T-cell (primary cell): ENCODE data around the gene BICC1. TPM values are rescaled to one million over a fixed set of nuclear protein-coding genes. Genes with fewer than 3 reads are reported as not detected.

ENCODE experiments used
- ATAC-seq, 4 experiments: fragments of 200-7000 bp in 3 of 4; fragments of 150-1000 bp in 1 of 4; cut with Tn5 transposase; replicated peaks in 1 of 4; 1 replicate in 3 of 4; 2 replicates in 1 of 4; pipeline ENCODE4 v1.10.0; 2021; ENCODE audit warnings: moderate library complexity in 3 of 4, mild to moderate bottlenecking in 2 of 4, moderate number of reproducible peaks in 1 of 4
- CTCF ChIA-PET, 2 donors: fragments of 300-600 bp; sonication (Branson Sonifier 250); formaldehyde crosslinking; loops; one replicate each; lab custom pipeline; 2022; ENCODE audit warnings: antibody characterized with exemption in 2 of 2; lab: Charles Lee
- POLR2A ChIA-PET, 2 donors: fragments of 300-600 bp; sonication (Branson Sonifier 250); formaldehyde crosslinking; loops; one replicate each; lab custom pipeline; 2022; ENCODE audit warnings: antibody characterized with exemption in 2 of 2; lab: Charles Lee
- DNase-seq, 35 experiments: peaks; one replicate each; pipeline versions ENCODE4 v3.0.0 to v3.0.0-alpha.2; 2013 to 2023
- H3K27ac ChIP-seq: one replicate; pipeline ENCODE4 v1.5.1; 2013; ENCODE audit warnings: low read length
- H3K27me3 ChIP-seq, 2 experiments: replicated peaks in 1 of 2; 1 replicate in 1 of 2; 2 replicates in 1 of 2; pipeline versions ENCODE4 v1.6.1 to v1.7.0; 2013; ENCODE audit warnings: low read length in 1 of 2, mixed read lengths in 1 of 2; ENCODE audit not compliant: control insufficient read depth in 2 of 2, insufficient read depth in 2 of 2; ENCODE audit errors: extremely low read depth in 1 of 2
- H3K36me3 ChIP-seq, 2 donors: 1 replicate in 1 of 2; 2 replicates in 1 of 2; pipeline versions ENCODE4 v1.6.1 to v1.7.0; 2013; ENCODE audit warnings: low read length in 1 of 2; ENCODE audit not compliant: control insufficient read depth in 2 of 2, insufficient read depth in 1 of 2; ENCODE audit errors: extremely low read depth in 1 of 2
- H3K4me1 ChIP-seq, 2 experiments: 1 replicate in 1 of 2; 2 replicates in 1 of 2; pipeline versions ENCODE4 v1.6.1 to v1.7.0; 2013; ENCODE audit warnings: low read length in 2 of 2, mixed read lengths in 1 of 2; ENCODE audit not compliant: insufficient read depth in 2 of 2, control insufficient read depth in 1 of 2; ENCODE audit errors: extremely low read depth in 1 of 2
- H3K4me3 ChIP-seq, 2 donors: 1 replicate in 1 of 2; 2 replicates in 1 of 2; pipeline versions ENCODE4 v1.5.1 to v1.7.0; 2013; ENCODE audit warnings: mild to moderate bottlenecking in 2 of 2, low read length in 1 of 2, moderate library complexity in 1 of 2; ENCODE audit not compliant: control insufficient read depth in 1 of 2; ENCODE audit errors: extremely low read depth in 1 of 2
- H3K9me3 ChIP-seq: 2 replicates; pipeline ENCODE4 v1.7.0; 2013
- H3K27ac Mint-ChIP-seq, 2 donors: one replicate each; pipeline ENCODE4 v1.8.0; 2020 to 2021; ENCODE audit warnings: mild to moderate bottlenecking in 2 of 2, mixed read lengths in 2 of 2
- H3K27me3 Mint-ChIP-seq, 2 donors: one replicate each; pipeline ENCODE4 v1.8.0; 2021 to 2022; ENCODE audit warnings: mixed read lengths in 2 of 2
- H3K36me3 Mint-ChIP-seq: one replicate; pipeline ENCODE4 v1.8.0; 2021; ENCODE audit warnings: mixed read lengths
- H3K4me1 Mint-ChIP-seq, 3 donors: one replicate each; pipeline ENCODE4 v1.8.0; 2020 to 2022; ENCODE audit warnings: mixed read lengths in 3 of 3, mild to moderate bottlenecking in 1 of 3
- H3K4me3 Mint-ChIP-seq, 3 donors: one replicate each; pipeline ENCODE4 v1.8.0; 2020 to 2022; ENCODE audit warnings: mild to moderate bottlenecking in 3 of 3, mixed read lengths in 3 of 3, moderate library complexity in 3 of 3
- H3K9me3 Mint-ChIP-seq, 3 donors: one replicate each; pipeline ENCODE4 v1.8.0; 2020 to 2022; ENCODE audit warnings: mixed read lengths in 3 of 3
- WGBS: methylation state at CpG from one replicate; pipeline ENCODE4 v1.1.5; 2013; ENCODE audit warnings: missing lambda C conversion rate; ENCODE audit not compliant: insufficient coverage; 5-methylcytosine and 5-hydroxymethylcytosine counted together
- total RNA-seq, 35 experiments: library from RNA in 6 of 35; stranded (reverse) in 6 of 35; fragments of 120-200 nt in 1 of 35; gene quantifications; one replicate each; pipeline versions ENCODE4 v1.2.1 to v1.2.4 and lab custom pipeline; 2013 to 2026

The BICC1 gene
- total RNA-seq, 5 donors from 2014 or later (not counting 1 experiment from before 2014, with no cell fraction given): 0.06 to 0.09 (median 0.07) TPM; not detected in 2

GRCh38 chr10:58700591-58700990, 187.9 kb downstream of the BICC1 start:
- ATAC-seq (no peak), DNase-seq (no peak)
- H3K27me3 ChIP-seq: no peaks in the 10 kb centered on the region
- no peaks in the 10 kb centered on the region for H3K36me3 Mint-ChIP-seq
- H3K4me3 ChIP-seq: no peak overlapping the region
- H3K4me1 ChIP-seq: no peaks in the 10 kb centered on the region
- no peaks in the 10 kb centered on the region for H3K36me3 ChIP-seq
- H3K27ac Mint-ChIP-seq: no peak overlapping the region
- H3K27me3 Mint-ChIP-seq: peaks cover 0 to 3% of the 10 kb centered on the region in 2 donors
- H3K9me3 Mint-ChIP-seq: no peaks in the 10 kb centered on the region
- no peaks in the 10 kb centered on the region for H3K4me1 Mint-ChIP-seq
- no peaks in the 10 kb centered on the region for H3K9me3 ChIP-seq
- 69% methylated on average over 1 of the region's 1 CpG for WGBS
- no peak overlapping the region for H3K4me3 Mint-ChIP-seq
- ChIA-PET CTCF (no interaction called here), POLR2A (no interaction called here)
- no peak overlapping the region for H3K27ac ChIP-seq

GRCh38 chr10:58701405-58702135, 188.9 kb downstream of the BICC1 start:
- Mint-ChIP-seq H3K9me3 (no peaks in the 10 kb centered on the region), H3K4me3 (no peak overlapping the region), H3K27ac (no peak overlapping the region), H3K36me3 (no peaks in the 10 kb centered on the region), H3K4me1 (no peaks in the 10 kb centered on the region), H3K27me3 (peaks cover 2 to 3% of the 10 kb centered on the region in 2 donors)
- no peak for DNase-seq
- no peaks in the 10 kb centered on the region for H3K4me1 ChIP-seq
- H3K36me3 ChIP-seq: no peaks in the 10 kb centered on the region
- ChIA-PET CTCF (no interaction called here), POLR2A (no interaction called here)
- H3K4me3 ChIP-seq: no peak overlapping the region
- no peak overlapping the region for H3K27ac ChIP-seq
- H3K27me3 ChIP-seq: no peaks in the 10 kb centered on the region
- ATAC-seq: no peak
- no peaks in the 10 kb centered on the region for H3K9me3 ChIP-seq
- WGBS: no CpG with 5 or more reads among the region's 6 CpGs

- DNase-seq (no peak), ATAC-seq (no peak)
- POLR2A ChIA-PET: no interaction called here
- Histone ChIP-seq H3K9me3 (no peaks in the 10 kb centered on the region), H3K27me3 (no peaks in the 10 kb centered on the region), H3K4me1 (no peaks in the 10 kb centered on the region), H3K36me3 (no peaks in the 10 kb centered on the region), H3K27ac (no peak overlapping the region), H3K4me3 (no peak overlapping the region)
- no peaks in the 10 kb centered on the region for H3K4me1 Mint-ChIP-seq
- WGBS: 100% methylated on average over 1 of the region's 1 CpG
- no peaks in the 10 kb centered on the region for H3K36me3 Mint-ChIP-seq
- peaks cover 0 to 4% of the 10 kb centered on the region in 2 donors for H3K27me3 Mint-ChIP-seq
- CTCF ChIA-PET: interaction anchor here in 1 of 2 donors (0.6 kb wide), 1 partner anchor 929 kb away, joined by 3 read pairs; no protein-coding TSS in a partner anchor
- no peak overlapping the region for H3K4me3 Mint-ChIP-seq
- no peaks in the 10 kb centered on the region for H3K9me3 Mint-ChIP-seq
- no peak overlapping the region for H3K27ac Mint-ChIP-seq
These were observed 191.6 kb downstream of the BICC1 start for GRCh38 chr10:58704226-58704625.

- POLR2A ChIA-PET: no interaction called here
- no peaks in the 10 kb centered on the region for H3K4me1 Mint-ChIP-seq
- no peaks in the 10 kb centered on the region for H3K27me3 ChIP-seq
- peaks cover 0 to 4% of the 10 kb centered on the region in 2 donors for H3K27me3 Mint-ChIP-seq
- 45% methylated on average over 4 of the region's 5 CpGs for WGBS
- DNase-seq (no peak), ATAC-seq (no peak)
- no peak overlapping the region for H3K27ac Mint-ChIP-seq
- no peaks in the 10 kb centered on the region for H3K9me3 Mint-ChIP-seq
- no peak overlapping the region for H3K4me3 ChIP-seq
- H3K9me3 ChIP-seq: no peaks in the 10 kb centered on the region
- H3K27ac ChIP-seq: no peak overlapping the region
- no peaks in the 10 kb centered on the region for H3K4me1 ChIP-seq
- H3K4me3 Mint-ChIP-seq: no peak overlapping the region
- H3K36me3 ChIP-seq: no peaks in the 10 kb centered on the region
- no peaks in the 10 kb centered on the region for H3K36me3 Mint-ChIP-seq
- CTCF ChIA-PET: interaction anchor here in 1 of 2 donors (0.6 kb wide), 1 partner anchor 930 kb away, joined by 3 read pairs; no protein-coding TSS in a partner anchor
These were observed 192.0 kb downstream of the BICC1 start for GRCh38 chr10:58704671-58705141.

GRCh38 chr10:58706836-58707235, 194.2 kb downstream of the BICC1 start:
- ChIA-PET CTCF (no interaction called here), POLR2A (no interaction called here)
- H3K27ac ChIP-seq: no peak overlapping the region
- Mint-ChIP-seq H3K36me3 (no peaks in the 10 kb centered on the region), H3K9me3 (no peaks in the 10 kb centered on the region), H3K4me3 (no peak overlapping the region), H3K27ac (no peak overlapping the region), H3K4me1 (no peaks in the 10 kb centered on the region), H3K27me3 (peaks cover 0 to 4% of the 10 kb centered on the region in 2 donors)
- H3K4me3 ChIP-seq: no peak overlapping the region
- no peaks in the 10 kb centered on the region for H3K4me1 ChIP-seq
- ATAC-seq (no peak), DNase-seq (no peak)
- no peaks in the 10 kb centered on the region for H3K36me3 ChIP-seq
- no CpG with 5 or more reads among the region's 1 CpG for whole genome bisulfite sequencing
- no peaks in the 10 kb centered on the region for H3K9me3 ChIP-seq
- H3K27me3 ChIP-seq: no peaks in the 10 kb centered on the region

- no peak overlapping the region for H3K27ac Mint-ChIP-seq
- H3K36me3 ChIP-seq: no peaks in the 10 kb centered on the region
- no peaks in the 10 kb centered on the region for H3K27me3 ChIP-seq
- WGBS: no CpG with 5 or more reads among the region's 3 CpGs
- no peak overlapping the region for H3K27ac ChIP-seq
- no peaks in the 10 kb centered on the region for H3K4me1 ChIP-seq
- no peaks in the 10 kb centered on the region for H3K9me3 Mint-ChIP-seq
- H3K27me3 Mint-ChIP-seq: no peaks in the 10 kb centered on the region
- no peaks in the 10 kb centered on the region for H3K9me3 ChIP-seq
- H3K4me3 Mint-ChIP-seq: no peak overlapping the region
- ATAC-seq: no peak
- ChIA-PET POLR2A (no interaction called here), CTCF (no interaction called here)
- H3K36me3 Mint-ChIP-seq: no peaks in the 10 kb centered on the region
- DNase-seq: no peak
- H3K4me3 ChIP-seq: no peak overlapping the region
- no peaks in the 10 kb centered on the region for H3K4me1 Mint-ChIP-seq
These were observed 199.5 kb downstream of the BICC1 start for GRCh38 chr10:58712141-58712540.
